Measurements from ENCODE around the gene ANKH.

The ANKH gene

DNA sequence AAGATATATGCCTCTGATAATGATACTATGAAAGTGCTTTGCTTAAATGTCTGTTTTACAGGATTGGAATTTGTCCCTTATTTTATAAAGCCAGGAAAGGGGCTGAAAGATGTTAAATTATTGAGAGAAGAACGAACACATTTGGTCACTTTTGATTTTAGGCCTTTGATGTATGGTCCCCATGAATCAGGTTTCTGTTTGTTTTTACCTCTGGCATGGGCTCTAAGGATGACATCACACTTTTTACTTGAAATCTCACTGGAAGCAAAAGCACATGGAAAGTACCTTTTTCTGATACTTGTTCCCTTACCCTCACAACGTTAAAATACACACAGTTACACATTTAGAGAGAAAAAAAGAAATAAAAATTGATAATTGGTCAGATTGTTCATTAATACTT, 200.2 kb downstream of the ANKH start:
- DNase-seq (ENCODE audit: extremely low read depth, low read depth) = no peak
- TF ChIP-seq CTCF (IDR thresholded peaks at IDR 0.05; ENCODE audit: low read depth, low read length, missing control alignments) = no peak
- H3K4me3 ChIP-seq (replicated peaks; ENCODE audit: low read depth, low read length) = no peak overlapping the region

DNA sequence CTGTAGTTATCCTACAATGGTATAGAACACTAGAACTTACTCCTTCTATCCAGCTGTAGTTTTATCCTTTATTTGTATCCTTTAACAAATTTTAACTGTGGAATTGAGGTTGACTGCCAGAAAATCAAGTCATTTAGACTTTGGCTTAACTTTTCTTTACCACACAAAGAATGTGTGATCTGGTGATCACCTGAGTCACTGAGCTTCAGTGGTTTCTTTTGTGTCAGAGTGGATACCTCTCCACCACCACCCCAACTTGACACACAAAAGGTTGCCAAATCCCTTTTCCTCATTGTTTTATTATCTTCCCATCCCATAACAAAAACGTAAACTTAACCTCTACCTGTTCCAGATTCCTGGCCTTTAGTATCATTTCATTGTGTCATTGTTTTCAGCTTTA, 201.6 kb downstream of the ANKH start:
- no peak overlapping the region for H3K4me3 ChIP-seq (replicated peaks; ENCODE audit: low read depth, low read length)
- TF ChIP-seq CTCF (IDR thresholded peaks at IDR 0.05; ENCODE audit: low read depth, low read length, missing control alignments) = no peak
- DNase-seq (ENCODE audit: extremely low read depth, low read depth) = no peak

DNA sequence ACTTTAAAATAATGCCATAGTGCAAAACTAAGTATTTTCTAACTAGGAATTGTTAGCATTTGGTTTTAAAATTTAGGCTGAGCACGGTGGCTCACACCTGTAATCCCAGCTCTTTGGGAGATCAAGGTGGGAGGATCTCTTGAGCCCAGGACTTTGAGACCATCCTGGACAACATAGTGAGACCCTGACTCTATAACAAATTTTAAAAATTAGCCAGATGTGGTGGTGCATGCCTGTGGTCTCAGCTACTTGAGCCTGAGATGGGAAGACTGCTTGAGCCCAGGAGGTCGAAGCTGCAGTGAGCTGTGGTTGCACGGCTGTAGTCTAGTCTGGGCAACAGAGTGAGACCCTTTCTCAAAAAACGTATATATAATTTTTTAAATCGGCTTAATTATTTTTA, 202.2 kb downstream of the ANKH start:
- no peak for DNase-seq (ENCODE audit: extremely low read depth, low read depth)
- no peak overlapping the region for H3K4me3 ChIP-seq (replicated peaks; ENCODE audit: low read depth, low read length)
- TF ChIP-seq CTCF (IDR thresholded peaks at IDR 0.05; ENCODE audit: low read depth, low read length, missing control alignments) = no peak

- H3K4me3 ChIP-seq (replicated peaks; ENCODE audit: low read depth, low read length) = no peak overlapping the region
- no peak for TF ChIP-seq CTCF (IDR thresholded peaks at IDR 0.05; ENCODE audit: low read depth, low read length, missing control alignments)
- no peak for DNase-seq (ENCODE audit: extremely low read depth, low read depth)
These were observed 203.4 kb downstream of the ANKH start for GRCh38 chr5:14668181-14668591.

DNA sequence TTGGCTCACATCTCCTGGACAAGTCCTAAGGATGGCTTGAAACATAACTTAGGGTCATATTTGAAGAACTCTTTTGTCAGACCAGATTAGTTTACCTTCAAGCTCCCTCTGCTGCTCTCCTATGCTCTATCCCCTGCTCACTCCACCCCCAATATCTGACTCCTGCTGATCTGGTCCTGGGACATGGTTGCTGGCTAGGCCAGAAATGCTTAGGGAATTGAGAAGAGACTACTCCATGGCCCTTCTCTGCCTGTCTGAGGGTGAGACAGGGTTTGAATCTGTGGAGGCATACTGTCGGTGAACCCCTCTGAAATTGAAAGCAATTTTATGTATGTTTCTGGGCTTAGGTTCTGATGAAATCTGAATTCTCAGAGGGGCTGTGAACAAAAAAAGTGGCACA, 203.8 kb downstream of the ANKH start:
- H3K4me3 ChIP-seq (replicated peaks; ENCODE audit: low read depth, low read length) = no peak overlapping the region
- no peak for DNase-seq (ENCODE audit: extremely low read depth, low read depth)
- TF ChIP-seq CTCF (IDR thresholded peaks at IDR 0.05; ENCODE audit: low read depth, low read length, missing control alignments) = no peak

DNA sequence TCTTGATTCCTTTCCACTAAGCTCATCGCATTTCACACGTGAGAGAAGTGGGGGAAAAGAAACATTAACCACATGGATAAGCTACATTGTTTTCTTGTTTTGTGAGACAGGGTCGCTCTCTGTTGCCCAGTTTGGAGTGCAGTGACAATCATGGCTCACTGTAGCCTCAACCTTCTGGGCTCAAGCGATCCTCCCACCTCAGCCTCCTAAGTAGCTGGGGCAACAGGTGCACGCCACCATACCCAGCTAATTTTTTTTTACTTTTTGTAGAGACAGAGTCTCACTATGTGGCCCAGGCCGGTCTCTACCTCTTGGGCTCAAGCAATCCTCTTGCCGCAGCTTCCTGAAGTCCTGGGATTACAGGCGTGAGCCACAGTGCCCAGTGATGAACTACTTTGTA, 204.3 kb downstream of the ANKH start:
- DNase-seq (ENCODE audit: extremely low read depth, low read depth) = no peak
- no peak overlapping the region for H3K4me3 ChIP-seq (replicated peaks; ENCODE audit: low read depth, low read length)
- TF ChIP-seq CTCF (IDR thresholded peaks at IDR 0.05; ENCODE audit: low read depth, low read length, missing control alignments) = no peak

- H3K4me3 ChIP-seq (replicated peaks; ENCODE audit: low read depth, low read length) = peak overlapping the region; percentile 60
- DNase-seq (ENCODE audit: extremely low read depth, low read depth) = no peak
- no peak for TF ChIP-seq CTCF (IDR thresholded peaks at IDR 0.05; ENCODE audit: low read depth, low read length, missing control alignments)
These were observed 205.2 kb downstream of the ANKH start for GRCh38 chr5:14666357-14666756.

Measured in HFF-Myc (cell line).